HepG2 (cell line): ENCODE measurements around the gene UBE2QL1. TPM values are rescaled to one million over a fixed set of nuclear protein-coding genes. Genes with fewer than 3 reads are reported as not detected.

Experiments
- FIP1L1 ChIP-seq: fragments of 200-400 bp; formaldehyde crosslinking; IDR thresholded peaks from 2 replicates; pipeline ENCODE4 v1.6.1; 2018; ENCODE audit warnings: low read depth, mild to moderate bottlenecking, low read length, moderate library complexity, borderline replicate concordance; ENCODE audit not compliant: insufficient read depth
- GABPA ChIP-seq, 2 experiments: IDR thresholded peaks; 2 replicates each; pipeline ENCODE4 v1.6.1; 2011 to 2016; ENCODE audit warnings: low read depth in 2 of 2, low read length in 1 of 2, missing biosample characterization in 1 of 2, missing genetic modification characterization in 1 of 2
- KLF11 ChIP-seq: IDR thresholded peaks from 2 replicates; pipeline ENCODE4 v1.6.1; 2016; ENCODE audit warnings: missing compliant biosample characterization
- MYC ChIP-seq: sonication (generic); formaldehyde crosslinking; IDR thresholded peaks from 2 replicates; pipeline ENCODE4 v1.9.0; 2021; ENCODE audit warnings: missing genetic modification reagents, borderline replicate concordance
- SCMH1 ChIP-seq: sonication (generic); formaldehyde crosslinking; IDR thresholded peaks from 2 replicates; pipeline ENCODE4 v1.9.0; 2021; ENCODE audit warnings: missing genetic modification reagents, mild to moderate bottlenecking, borderline replicate concordance
- YEATS4 ChIP-seq: sonication (generic); formaldehyde crosslinking; IDR thresholded peaks from 2 replicates; pipeline ENCODE4 v1.4.0; 2020; ENCODE audit warnings: missing genetic modification reagents, borderline replicate concordance
- ZBTB21 ChIP-seq: sonication (generic); formaldehyde crosslinking; IDR thresholded peaks from 2 replicates; pipeline ENCODE4 v1.4.0; 2020; ENCODE audit warnings: missing genetic modification reagents
- ZNF235 ChIP-seq: sonication (generic); formaldehyde crosslinking; IDR thresholded peaks from 2 replicates; pipeline ENCODE4 v1.8.1; 2023; ENCODE audit warnings: mild to moderate bottlenecking, missing genetic modification reagents, borderline replicate concordance
- ZNF354B ChIP-seq: sonication (generic); formaldehyde crosslinking; IDR thresholded peaks from 2 replicates; pipeline ENCODE4 v1.8.0; 2022; ENCODE audit warnings: mild to moderate bottlenecking, missing genetic modification reagents
- ZNF572 ChIP-seq: sonication (generic); formaldehyde crosslinking; IDR thresholded peaks from 2 replicates; pipeline ENCODE4 v1.5.1; 2020; ENCODE audit warnings: mild to moderate bottlenecking, missing genetic modification reagents
- polyA plus RNA-seq, 8 experiments: library from polyadenylated mRNA; depleted of rRNA in 3 of 8; stranded (reverse) in 7 of 8; unstranded in 1 of 8; fragments of >200 nt; fragmentation: Illumina TruSeq in 4 of 8; extraction: Trizol in 4 of 8; gene quantifications; 2 replicates each; pipeline versions ENCODE4 v1.2.1 to v1.2.3, GENCODE V29; 2011 to 2016; ENCODE audit warnings: low read depth in 4 of 8, missing spikeins in 1 of 8, mixed read lengths in 1 of 8; ENCODE audit not compliant: insufficient read depth in 1 of 8
- total RNA-seq, 5 experiments: library from RNA; depleted of rRNA; stranded (reverse); fragments of >200 nt; fragmentation: Illumina TruSeq; extraction: Trizol; gene quantifications; 2 replicates each; pipeline ENCODE4 v1.2.3, GENCODE V29; 2016; ENCODE audit warnings: low read depth in 1 of 5
- TF ChIP-seq, protein P1 (sequence below), 2 experiments: sonication (generic) in 1 of 2; formaldehyde crosslinking in 1 of 2; IDR thresholded peaks; 2 replicates each; pipeline versions ENCODE4 v1.4.0 to v1.6.1; 2016 to 2020; ENCODE audit warnings: borderline replicate concordance in 1 of 2, low read depth in 1 of 2, mild to moderate bottlenecking in 1 of 2, missing genetic modification reagents in 1 of 2

Gene UBE2QL1
- total and polyA plus RNA-seq, 2 of the 13 experiments (the other 11 are each of a cell fraction or from before 2014, with no cell fraction given): not detected

DNA sequence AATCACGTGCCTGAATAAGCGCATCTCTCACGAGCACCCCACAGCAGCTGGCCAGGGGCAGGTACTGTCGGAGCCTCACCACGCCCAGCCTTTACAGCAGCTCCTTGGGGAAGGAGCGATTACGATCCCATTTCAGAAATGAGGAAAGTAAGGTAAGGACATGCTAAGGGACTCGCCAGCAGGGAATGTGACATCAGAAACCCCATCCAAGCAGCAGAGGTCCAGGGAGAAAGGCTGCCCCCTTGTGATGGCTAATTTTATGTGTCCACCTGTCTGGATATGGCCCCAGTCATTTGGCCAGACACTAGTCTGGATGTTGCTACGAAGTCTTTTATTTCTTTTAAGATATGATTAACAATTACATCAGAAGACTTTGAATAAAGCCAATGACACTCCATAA is 77.3 kb downstream of the UBE2QL1 start (continued):
- TF ChIP-seq, protein P1, sequence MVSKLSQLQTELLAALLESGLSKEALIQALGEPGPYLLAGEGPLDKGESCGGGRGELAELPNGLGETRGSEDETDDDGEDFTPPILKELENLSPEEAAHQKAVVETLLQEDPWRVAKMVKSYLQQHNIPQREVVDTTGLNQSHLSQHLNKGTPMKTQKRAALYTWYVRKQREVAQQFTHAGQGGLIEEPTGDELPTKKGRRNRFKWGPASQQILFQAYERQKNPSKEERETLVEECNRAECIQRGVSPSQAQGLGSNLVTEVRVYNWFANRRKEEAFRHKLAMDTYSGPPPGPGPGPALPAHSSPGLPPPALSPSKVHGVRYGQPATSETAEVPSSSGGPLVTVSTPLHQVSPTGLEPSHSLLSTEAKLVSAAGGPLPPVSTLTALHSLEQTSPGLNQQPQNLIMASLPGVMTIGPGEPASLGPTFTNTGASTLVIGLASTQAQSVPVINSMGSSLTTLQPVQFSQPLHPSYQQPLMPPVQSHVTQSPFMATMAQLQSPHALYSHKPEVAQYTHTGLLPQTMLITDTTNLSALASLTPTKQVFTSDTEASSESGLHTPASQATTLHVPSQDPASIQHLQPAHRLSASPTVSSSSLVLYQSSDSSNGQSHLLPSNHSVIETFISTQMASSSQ (IDR thresholded peaks at IDR 0.05; ENCODE audit: low read depth): no peak
- TF ChIP-seq, protein P1 (CRISPR knock-in tag; IDR thresholded peaks at IDR 0.05; ENCODE audit: borderline replicate concordance): no peak
- TF ChIP-seq ZNF354B (no peak), MYC (CRISPR knock-in tag) (no peak), KLF11 (CRISPR knock-in tag) (no peak), SCMH1 (CRISPR knock-in tag) (no peak), ZNF235 (CRISPR knock-in tag) (no peak), YEATS4 (CRISPR knock-in tag) (no peak), GABPA (IDR thresholded peaks at IDR 0.05; ENCODE audit: low read depth, low read length) (no peak), GABPA (CRISPR knock-in tag; IDR thresholded peaks at IDR 0.05; ENCODE audit: low read depth) (no peak), ZBTB21 (no peak), FIP1L1 (no peak), ZNF572 (CRISPR knock-in tag) (no peak)
